ENCODE measurements around the gene PHF24.
"Not testable (repeated sequence)": the region's sequence is repeated elsewhere in the genome, so short reads cannot be mapped to it uniquely, and the experiment has no call there.

DNA sequence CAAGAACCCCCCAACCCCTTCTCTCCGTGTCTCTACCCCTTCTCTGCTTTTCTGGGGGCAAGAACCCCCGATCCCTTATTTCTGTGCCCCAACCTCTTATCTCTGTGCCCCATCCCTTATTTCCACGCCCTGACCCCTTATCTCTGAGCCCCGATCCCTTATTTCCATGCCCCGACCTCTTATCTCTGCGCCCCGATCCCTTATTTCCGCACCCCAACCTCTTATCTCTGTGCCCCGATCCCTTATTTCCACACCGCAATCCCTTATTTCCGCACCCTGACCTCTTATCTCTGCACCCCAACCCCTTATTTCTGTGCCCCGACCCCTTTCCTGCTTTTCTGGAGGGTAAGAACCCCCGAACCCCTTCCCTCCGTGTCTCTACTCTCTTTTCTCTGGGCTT, 46.2 kb downstream of the PHF24 start:
- TF ChIP-seq, protein P1, sequence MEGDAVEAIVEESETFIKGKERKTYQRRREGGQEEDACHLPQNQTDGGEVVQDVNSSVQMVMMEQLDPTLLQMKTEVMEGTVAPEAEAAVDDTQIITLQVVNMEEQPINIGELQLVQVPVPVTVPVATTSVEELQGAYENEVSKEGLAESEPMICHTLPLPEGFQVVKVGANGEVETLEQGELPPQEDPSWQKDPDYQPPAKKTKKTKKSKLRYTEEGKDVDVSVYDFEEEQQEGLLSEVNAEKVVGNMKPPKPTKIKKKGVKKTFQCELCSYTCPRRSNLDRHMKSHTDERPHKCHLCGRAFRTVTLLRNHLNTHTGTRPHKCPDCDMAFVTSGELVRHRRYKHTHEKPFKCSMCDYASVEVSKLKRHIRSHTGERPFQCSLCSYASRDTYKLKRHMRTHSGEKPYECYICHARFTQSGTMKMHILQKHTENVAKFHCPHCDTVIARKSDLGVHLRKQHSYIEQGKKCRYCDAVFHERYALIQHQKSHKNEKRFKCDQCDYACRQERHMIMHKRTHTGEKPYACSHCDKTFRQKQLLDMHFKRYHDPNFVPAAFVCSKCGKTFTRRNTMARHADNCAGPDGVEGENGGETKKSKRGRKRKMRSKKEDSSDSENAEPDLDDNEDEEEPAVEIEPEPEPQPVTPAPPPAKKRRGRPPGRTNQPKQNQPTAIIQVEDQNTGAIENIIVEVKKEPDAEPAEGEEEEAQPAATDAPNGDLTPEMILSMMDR (IDR thresholded peaks at IDR 0.05 in 2 of 3, conservative IDR thresholded peaks at IDR 0.05 in 1 of 3; ENCODE audit: control insufficient read depth in 2 of 3, extremely low read depth in 1 of 3, insufficient read depth in 1 of 3, low read depth in 3 of 3, low read length in 3 of 3), result not testable (repeated sequence)
- TF ChIP-seq NBN (IDR thresholded peaks at IDR 0.05); MYC (IDR thresholded peaks at IDR 0.05; ENCODE audit: insufficient read depth, insufficient read length, insufficient replicate concordance, low read length, severe bottlenecking); KDM1A (IDR thresholded peaks at IDR 0.05; ENCODE audit: borderline replicate concordance); SMC3 (IDR thresholded peaks at IDR 0.05; ENCODE audit: borderline replicate concordance, low read length); EGR1 (IDR thresholded peaks at IDR 0.05; ENCODE audit: borderline replicate concordance in 1 of 2, low read depth in 2 of 2, low read length in 2 of 2); EZH2 (IDR thresholded peaks at IDR 0.05; ENCODE audit: borderline replicate concordance, control insufficient read depth, low read depth, low read length); SIN3A (IDR thresholded peaks at IDR 0.05; ENCODE audit: low read depth, low read length); EP300 (IDR thresholded peaks at IDR 0.05; ENCODE audit: borderline replicate concordance in 1 of 2, control insufficient read depth in 1 of 2, low read depth in 2 of 2, low read length in 2 of 2): not testable (repeated sequence)
- TF ChIP-seq, protein P2, sequence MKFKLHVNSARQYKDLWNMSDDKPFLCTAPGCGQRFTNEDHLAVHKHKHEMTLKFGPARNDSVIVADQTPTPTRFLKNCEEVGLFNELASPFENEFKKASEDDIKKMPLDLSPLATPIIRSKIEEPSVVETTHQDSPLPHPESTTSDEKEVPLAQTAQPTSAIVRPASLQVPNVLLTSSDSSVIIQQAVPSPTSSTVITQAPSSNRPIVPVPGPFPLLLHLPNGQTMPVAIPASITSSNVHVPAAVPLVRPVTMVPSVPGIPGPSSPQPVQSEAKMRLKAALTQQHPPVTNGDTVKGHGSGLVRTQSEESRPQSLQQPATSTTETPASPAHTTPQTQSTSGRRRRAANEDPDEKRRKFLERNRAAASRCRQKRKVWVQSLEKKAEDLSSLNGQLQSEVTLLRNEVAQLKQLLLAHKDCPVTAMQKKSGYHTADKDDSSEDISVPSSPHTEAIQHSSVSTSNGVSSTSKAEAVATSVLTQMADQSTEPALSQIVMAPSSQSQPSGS (IDR thresholded peaks at IDR 0.05; ENCODE audit: low read length), result not testable (repeated sequence)
